HG03103 (cell line): Measurements from ENCODE around the gene SCN4B.

Source experiments
- ATAC-seq: cut with Tn5 transposase; IDR thresholded peaks from one replicate; pipeline ENCODE4 v1.9.1; 2021; ENCODE audit warnings: low read depth; ENCODE audit not compliant: unreplicated experiment

SCN4B gene

GRCh38 chr11:118154641-118155040, 2.0 kb upstream of the SCN4B start:
- no peak for ATAC-seq

- ATAC-seq: no peak
Observed at GRCh38 chr11:118153976-118154375, 1.4 kb upstream of the SCN4B start.

GRCh38 chr11:118153516-118153915, 893 bp upstream of the SCN4B start:
- ATAC-seq: no peak

GRCh38 chr11:118152020-118152551, 537 bp downstream of the SCN4B start:
- no peak for ATAC-seq

GRCh38 chr11:118151431-118151830, 1.2 kb downstream of the SCN4B start:
- no peak for ATAC-seq

GRCh38 chr11:118149493-118149892, 3.1 kb downstream of the SCN4B start:
- no peak for ATAC-seq

GRCh38 chr11:118148856-118149255, 3.8 kb downstream of the SCN4B start:
- no peak for ATAC-seq

- no peak for ATAC-seq
Observed at GRCh38 chr11:118148240-118148639, 4.4 kb downstream of the SCN4B start.

GRCh38 chr11:118147502-118147901, 5.1 kb downstream of the SCN4B start:
- no peak for ATAC-seq

- ATAC-seq: no peak
Observed at GRCh38 chr11:118146554-118146953, 6.1 kb downstream of the SCN4B start.

GRCh38 chr11:118145285-118146227, 7.1 kb downstream of the SCN4B start:
- ATAC-seq: peak; percentile 79

- ATAC-seq: no peak
Observed at GRCh38 chr11:118144301-118145268, 8.0 kb downstream of the SCN4B start.

- no peak for ATAC-seq
Observed at GRCh38 chr11:118143661-118144185, 8.9 kb downstream of the SCN4B start.

GRCh38 chr11:118142809-118143208, 9.8 kb downstream of the SCN4B start:
- ATAC-seq: no peak

GRCh38 chr11:118142081-118142480, 10.5 kb downstream of the SCN4B start:
- ATAC-seq: no peak

GRCh38 chr11:118139578-118139977, 13.0 kb downstream of the SCN4B start:
- no peak for ATAC-seq

- ATAC-seq: no peak
Observed at GRCh38 chr11:118138839-118139420, 13.7 kb downstream of the SCN4B start.

- no peak for ATAC-seq
Observed at GRCh38 chr11:118136801-118137200, 15.8 kb downstream of the SCN4B start.

- ATAC-seq: no peak
Observed at GRCh38 chr11:118136341-118136740, 16.3 kb downstream of the SCN4B start.

- ATAC-seq: no peak
Observed at GRCh38 chr11:118135796-118136165, 16.8 kb downstream of the SCN4B start.
